Endodermal cell (in vitro differentiated cells): ENCODE results near the gene SYNE1. TPM values are rescaled to one million over a fixed set of nuclear protein-coding genes. Genes with fewer than 3 reads are reported as not detected.

Experiments used
- DNase-seq: peaks from one replicate; pipeline ENCODE4 v3.0.0-alpha.2; 2017
- H3K27ac ChIP-seq: 2 replicates; pipeline ENCODE4 v1.5.1; 2013; ENCODE audit warnings: mild to moderate bottlenecking, low read depth, low read length, moderate library complexity
- H3K27me3 ChIP-seq: 2 replicates; pipeline ENCODE4 v1.6.1; 2013; ENCODE audit warnings: mild to moderate bottlenecking, low read length, moderate library complexity; ENCODE audit not compliant: insufficient read depth, control insufficient read depth, poor library complexity, severe bottlenecking
- H3K36me3 ChIP-seq: 2 replicates; pipeline ENCODE4 v1.7.0; 2013; ENCODE audit warnings: mild to moderate bottlenecking, low read length, moderate library complexity; ENCODE audit not compliant: control insufficient read depth, insufficient read depth
- H3K4me1 ChIP-seq: one replicate; pipeline ENCODE4 v1.7.0; 2013; ENCODE audit warnings: low read length; ENCODE audit not compliant: control insufficient read depth, insufficient read depth
- H3K4me3 ChIP-seq: 2 replicates; pipeline ENCODE4 v1.5.1; 2013; ENCODE audit warnings: mild to moderate bottlenecking, low read length, moderate library complexity
- H3K9ac ChIP-seq: 2 replicates; pipeline ENCODE4 v1.6.1; 2013; ENCODE audit warnings: mild to moderate bottlenecking, low read length, moderate library complexity; ENCODE audit not compliant: poor library complexity, severe bottlenecking; ENCODE audit errors: extremely low read depth
- H3K9me3 ChIP-seq: 2 replicates; pipeline ENCODE4 v1.6.1; 2013; ENCODE audit warnings: mild to moderate bottlenecking, low read length, moderate library complexity; ENCODE audit not compliant: control insufficient read depth
- H3K27ac Mint-ChIP-seq: 2 replicates; pipeline ENCODE4 v1.8.0; 2020; ENCODE audit warnings: mixed read lengths
- H3K27me3 Mint-ChIP-seq: 2 replicates; pipeline ENCODE4 v1.8.0; 2021; ENCODE audit warnings: mild to moderate bottlenecking, mixed read lengths; ENCODE audit not compliant: insufficient read depth
- H3K36me3 Mint-ChIP-seq: 2 replicates; pipeline ENCODE4 v1.8.0; 2020; ENCODE audit warnings: low read depth, mixed read lengths
- H3K4me1 Mint-ChIP-seq: 2 replicates; pipeline ENCODE4 v1.8.0; 2020; ENCODE audit warnings: mixed read lengths
- H3K4me3 Mint-ChIP-seq: 2 replicates; pipeline ENCODE4 v1.8.0; 2020; ENCODE audit warnings: mild to moderate bottlenecking, moderate library complexity, mixed read lengths
- H3K9me3 Mint-ChIP-seq: 2 replicates; pipeline ENCODE4 v1.8.0; 2020; ENCODE audit warnings: mild to moderate bottlenecking, mixed read lengths
- WGBS, 2 experiments: methylation state at CpG; one replicate each; pipeline versions ENCODE4 v1.1.5 to v1.1.7; 2013; ENCODE audit warnings: missing lambda C conversion rate in 2 of 2, mixed read lengths in 1 of 2; ENCODE audit not compliant: insufficient coverage in 1 of 2, insufficient read length in 1 of 2; 5-methylcytosine and 5-hydroxymethylcytosine counted together
- total RNA-seq, 2 donors: library from RNA; stranded (reverse); fragmentation: NEBNext Ultra II Directional in 1 of 2; extraction: Animal tissue kit (Norgen Biotek cat#: 25700) in 1 of 2; gene quantifications; 2 replicates in 1 of 2; 3 replicates in 1 of 2; pipeline ENCODE4 v1.2.1, GENCODE V29; 2021
- TF ChIP-seq, protein P1 (sequence below): fragments of 200-600 bp; sonication (generic); conservative IDR thresholded peaks from 2 replicates; pipeline ENCODE4 v1.5.0; 2021; ENCODE audit warnings: antibody characterized with exemption, mild to moderate bottlenecking

SYNE1 gene
- total RNA-seq, 2 donors from 2014 or later = 7.9 to 9.5 TPM

DNA sequence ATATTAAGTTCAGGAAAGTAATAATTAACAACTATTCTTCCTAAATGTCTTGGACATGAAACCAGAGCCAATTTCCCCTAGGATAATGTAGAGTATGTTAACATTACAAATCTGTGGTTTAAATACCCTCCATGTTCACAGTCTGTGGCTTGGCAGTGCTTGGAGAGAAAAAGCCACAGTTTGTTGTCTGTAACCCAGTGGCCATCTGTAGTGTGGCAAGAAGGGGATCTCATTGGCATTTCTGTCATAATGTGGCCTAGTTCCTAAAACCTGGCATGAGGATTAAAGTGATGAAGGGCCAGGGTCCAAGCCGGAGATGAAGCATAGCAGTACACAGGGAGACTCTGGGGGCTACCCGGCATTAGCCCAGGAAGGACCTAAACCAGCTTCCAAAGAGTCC is 31.2 kb downstream of the SYNE1 start:
- Mint-ChIP-seq H3K36me3 (no peaks in the 10 kb centered on the region), H3K4me3 (no peak overlapping the region), H3K27ac (no peak overlapping the region), H3K9me3 (peaks cover 4% of the 10 kb centered on the region), H3K4me1 (no peaks in the 10 kb centered on the region), H3K27me3 (peaks cover 4% of the 10 kb centered on the region)
- Histone ChIP-seq H3K9ac (no peak overlapping the region), H3K4me1 (no peaks in the 10 kb centered on the region), H3K27me3 (no peaks in the 10 kb centered on the region), H3K27ac (no peak overlapping the region), H3K36me3 (no peaks in the 10 kb centered on the region), H3K4me3 (no peak overlapping the region), H3K9me3 (no peaks in the 10 kb centered on the region)
- DNase-seq = no peak
- 89 to 100% methylated on average over 2 of the region's 2 CpGs for WGBS, 2 experiments
- TF ChIP-seq, protein P1, sequence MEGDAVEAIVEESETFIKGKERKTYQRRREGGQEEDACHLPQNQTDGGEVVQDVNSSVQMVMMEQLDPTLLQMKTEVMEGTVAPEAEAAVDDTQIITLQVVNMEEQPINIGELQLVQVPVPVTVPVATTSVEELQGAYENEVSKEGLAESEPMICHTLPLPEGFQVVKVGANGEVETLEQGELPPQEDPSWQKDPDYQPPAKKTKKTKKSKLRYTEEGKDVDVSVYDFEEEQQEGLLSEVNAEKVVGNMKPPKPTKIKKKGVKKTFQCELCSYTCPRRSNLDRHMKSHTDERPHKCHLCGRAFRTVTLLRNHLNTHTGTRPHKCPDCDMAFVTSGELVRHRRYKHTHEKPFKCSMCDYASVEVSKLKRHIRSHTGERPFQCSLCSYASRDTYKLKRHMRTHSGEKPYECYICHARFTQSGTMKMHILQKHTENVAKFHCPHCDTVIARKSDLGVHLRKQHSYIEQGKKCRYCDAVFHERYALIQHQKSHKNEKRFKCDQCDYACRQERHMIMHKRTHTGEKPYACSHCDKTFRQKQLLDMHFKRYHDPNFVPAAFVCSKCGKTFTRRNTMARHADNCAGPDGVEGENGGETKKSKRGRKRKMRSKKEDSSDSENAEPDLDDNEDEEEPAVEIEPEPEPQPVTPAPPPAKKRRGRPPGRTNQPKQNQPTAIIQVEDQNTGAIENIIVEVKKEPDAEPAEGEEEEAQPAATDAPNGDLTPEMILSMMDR = no peak

DNA sequence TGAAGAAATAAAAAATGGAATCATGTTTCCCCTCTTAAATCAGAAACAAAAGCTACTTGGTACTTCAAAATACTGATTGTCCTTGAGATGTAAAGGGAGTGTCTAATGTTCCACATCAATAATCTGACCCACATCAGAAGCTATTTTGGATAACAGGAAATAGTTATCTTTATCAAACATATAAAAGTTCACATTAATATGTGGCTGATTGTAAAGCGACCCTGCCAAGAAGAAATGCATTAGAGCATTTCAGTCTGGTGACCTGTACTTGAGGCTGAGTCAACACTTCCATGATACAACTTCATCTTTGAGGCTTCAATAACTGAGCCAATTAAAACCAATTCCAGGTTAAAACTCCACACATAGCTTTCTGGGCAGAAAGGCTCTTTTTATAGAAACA is 31.8 kb downstream of the SYNE1 start:
- Mint-ChIP-seq H3K36me3 (no peaks in the 10 kb centered on the region), H3K27ac (no peak overlapping the region), H3K4me3 (no peak overlapping the region), H3K9me3 (peaks cover 4% of the 10 kb centered on the region), H3K27me3 (peaks cover 4% of the 10 kb centered on the region), H3K4me1 (no peaks in the 10 kb centered on the region)
- no peak overlapping the region for H3K27ac ChIP-seq
- 95% methylated on average over 1 of the region's 1 CpG; no CpG with 5 or more reads in 1 of the 2 experiments for WGBS, 2 experiments
- TF ChIP-seq, protein P1 = no peak
- H3K4me3 ChIP-seq = no peak overlapping the region
- H3K9me3 ChIP-seq = no peaks in the 10 kb centered on the region
- H3K9ac ChIP-seq = no peak overlapping the region
- no peaks in the 10 kb centered on the region for H3K4me1 ChIP-seq
- no peak for DNase-seq
- no peaks in the 10 kb centered on the region for H3K27me3 ChIP-seq
- H3K36me3 ChIP-seq = no peaks in the 10 kb centered on the region

DNA sequence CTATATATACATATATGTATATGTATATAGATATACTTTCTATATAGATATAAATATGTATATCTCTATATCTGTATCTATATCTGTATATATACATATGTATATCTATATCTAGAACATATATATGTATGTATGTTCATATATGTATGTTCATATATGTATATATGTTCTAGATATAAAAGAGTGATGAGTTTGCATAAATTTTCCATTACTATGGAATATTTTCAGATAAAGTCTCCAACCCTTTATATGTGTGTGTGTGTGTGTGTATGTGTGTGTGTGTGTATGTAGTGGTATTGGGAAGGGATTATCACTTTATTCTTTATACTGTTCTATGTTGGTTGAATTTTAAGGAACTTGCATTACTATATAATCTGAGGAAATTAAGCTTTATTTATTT is 33.3 kb downstream of the SYNE1 start:
- peaks cover 3% of the 10 kb centered on the region for H3K27me3 Mint-ChIP-seq
- H3K36me3 Mint-ChIP-seq = no peaks in the 10 kb centered on the region
- H3K9me3 Mint-ChIP-seq = peaks cover 4% of the 10 kb centered on the region
- H3K4me1 ChIP-seq = no peaks in the 10 kb centered on the region
- no peak overlapping the region for H3K9ac ChIP-seq
- no peak overlapping the region for H3K27ac ChIP-seq
- no peaks in the 10 kb centered on the region for H3K27me3 ChIP-seq
- no peak overlapping the region for H3K27ac Mint-ChIP-seq
- H3K4me3 ChIP-seq = no peak overlapping the region
- peaks cover 5% of the 10 kb centered on the region for H3K36me3 ChIP-seq
- DNase-seq = no peak
- peaks cover 4% of the 10 kb centered on the region for H3K4me1 Mint-ChIP-seq
- H3K4me3 Mint-ChIP-seq = no peak overlapping the region
- no peaks in the 10 kb centered on the region for H3K9me3 ChIP-seq
- TF ChIP-seq, protein P1 = no peak
